GM12878 (cell line): ENCODE data around the gene TMEM201. TPM values are rescaled to one million over a fixed set of nuclear protein-coding genes. Genes with fewer than 3 reads are reported as not detected.

Experiments used
- ATAC-seq: fragments of 200-7000 bp; cut with Tn5 transposase; 3 replicates; pipeline ENCODE4 v1.9.1; 2020; ENCODE audit warnings: mild to moderate bottlenecking, moderate library complexity
- BruUV-seq: library from RNA; stranded (reverse); fragments of 400-500 nt; replicated peaks from 2 replicates; lab custom pipeline; 2021; lab: Mats Ljungman, UMichigan
- CTCF ChIA-PET: fragments of 300-600 bp; sonication (Branson Sonifier 250); formaldehyde crosslinking; extraction: SDS; loops from one replicate; lab custom pipeline; 2021; ENCODE audit warnings: inconsistent platforms; lab: Yijun Ruan, JAX
- POLR2A ChIA-PET: fragments of 350-600 bp; formaldehyde crosslinking; extraction: SDS; loops from one replicate; lab custom pipeline; 2021; ENCODE audit warnings: inconsistent platforms; lab: Charles Lee
- RAD21 ChIA-PET: fragments of 300-600 bp; sonication (Branson Sonifier 250); formaldehyde crosslinking; loops from one replicate; lab custom pipeline; 2023; ENCODE audit warnings: antibody characterized with exemption; ENCODE audit not compliant: unreplicated experiment; lab: Charles Lee
- SMC1A ChIA-PET: fragments of 300-600 bp; sonication (Branson Sonifier 250); formaldehyde crosslinking; loops from one replicate; lab custom pipeline; 2023; ENCODE audit not compliant: unreplicated experiment, uncharacterized antibody; lab: Charles Lee
- DNase-seq: peaks from one replicate; pipeline ENCODE4 v3.0.0-alpha.2; 2011; ENCODE audit warnings: low read depth, low spot score
- FAIRE-seq: peaks from 3 replicates; lab custom pipeline; 2011; peaks lifted over from hg19 to GRCh38; lab: Jason Lieb, UNC
- H2AFZ ChIP-seq: 2 replicates; pipeline ENCODE4 v1.6.0; 2011; ENCODE audit warnings: low read depth, low read length, control low read depth; ENCODE audit not compliant: control insufficient read depth
- H3K27ac ChIP-seq: 2 replicates; pipeline ENCODE4 v1.5.1; 2011; ENCODE audit warnings: control low read depth; ENCODE audit not compliant: control insufficient read depth, insufficient read depth
- H3K27me3 ChIP-seq, 2 experiments: replicated peaks in 1 of 2; 2 replicates each; pipeline versions ENCODE4 v1.6.0 to v1.6.1; 2011; ENCODE audit warnings: low read length in 1 of 2; ENCODE audit not compliant: control insufficient read depth in 2 of 2, insufficient read depth in 2 of 2
- H3K36me3 ChIP-seq, 2 experiments: 2 replicates each; pipeline ENCODE4 v1.5.1; 2011; ENCODE audit warnings: low read length in 1 of 2; ENCODE audit not compliant: control insufficient read depth in 2 of 2, insufficient read depth in 2 of 2
- H3K4me1 ChIP-seq: 2 replicates; pipeline ENCODE4 v1.6.1; 2011; ENCODE audit warnings: mild to moderate bottlenecking, low read length, moderate library complexity, mixed read lengths; ENCODE audit not compliant: control insufficient read depth, insufficient read depth
- H3K4me2 ChIP-seq: 2 replicates; pipeline ENCODE4 v1.6.0; 2011; ENCODE audit warnings: control low read depth; ENCODE audit not compliant: control insufficient read depth, insufficient read depth
- H3K4me3 ChIP-seq: fragments of 200-600 bp; sonication (generic); 2 replicates; pipeline ENCODE4 v1.5.1; 2016
- H3K79me2 ChIP-seq: 2 replicates; pipeline ENCODE4 v1.6.0; 2011; ENCODE audit warnings: low read length; ENCODE audit not compliant: control insufficient read depth, insufficient read depth
- H3K9ac ChIP-seq: 2 replicates; pipeline ENCODE4 v1.8.0; 2011; ENCODE audit warnings: low read length, control low read depth, mixed read lengths; ENCODE audit not compliant: control insufficient read depth, insufficient read depth
- H3K9me3 ChIP-seq: replicated peaks from 3 replicates; pipeline ENCODE4 v1.5.1; 2011; ENCODE audit warnings: mild to moderate bottlenecking, low read length; ENCODE audit not compliant: control insufficient read depth, insufficient read depth
- H4K20me1 ChIP-seq: 2 replicates; pipeline ENCODE4 v1.6.0; 2011; ENCODE audit not compliant: control insufficient read depth, insufficient read depth
- CBX5 ChIP-seq: sonication (generic); IDR thresholded peaks from 2 replicates; pipeline ENCODE4 v1.6.1; 2016; ENCODE audit warnings: low read depth, moderate library complexity, mild to moderate bottlenecking, inconsistent platforms
- CEBPB ChIP-seq, 2 experiments: fragments of 150-350 bp in 1 of 2; IDR thresholded peaks; 2 replicates each; pipeline ENCODE4 v1.6.1; 2012 to 2014; ENCODE audit warnings: low read depth in 2 of 2, low read length in 2 of 2, borderline replicate concordance in 1 of 2, inconsistent platforms in 1 of 2
- CHD2 ChIP-seq: IDR thresholded peaks from 2 replicates; pipeline ENCODE4 v1.6.1; 2011; ENCODE audit warnings: low read depth, low read length, improper control_type of control experiment, borderline replicate concordance
- CREB1 ChIP-seq: IDR thresholded peaks from 2 replicates; pipeline ENCODE4 v1.6.1; 2012; ENCODE audit warnings: low read depth, mild to moderate bottlenecking, inconsistent platforms
- ESRRA ChIP-seq: IDR thresholded peaks from 2 replicates; pipeline ENCODE4 v1.6.1; 2012; ENCODE audit warnings: mild to moderate bottlenecking, low read length, improper control_type of control experiment
- GATAD2B ChIP-seq: fragments of 450-650 bp; conservative IDR thresholded peaks from 2 replicates; pipeline ENCODE4 v1.6.1; 2017; ENCODE audit warnings: low read depth, mild to moderate bottlenecking, moderate library complexity
- MYC ChIP-seq: IDR thresholded peaks from 2 replicates; pipeline ENCODE4 v1.6.1; 2011; ENCODE audit warnings: mild to moderate bottlenecking, low read length, moderate library complexity, inconsistent platforms; ENCODE audit not compliant: insufficient read depth, insufficient replicate concordance, insufficient read length, severe bottlenecking
- NFIC ChIP-seq: IDR thresholded peaks from 2 replicates; pipeline ENCODE4 v1.6.1; 2012; ENCODE audit warnings: low read depth, mild to moderate bottlenecking, inconsistent platforms, low read length, moderate library complexity
- PAX8 ChIP-seq: fragments of 450-650 bp; IDR thresholded peaks from 2 replicates; pipeline ENCODE4 v1.6.1; 2017; ENCODE audit warnings: mild to moderate bottlenecking, moderate library complexity
- PML ChIP-seq: IDR thresholded peaks from 2 replicates; pipeline ENCODE4 v1.6.1; 2012; ENCODE audit warnings: low read length, inconsistent platforms
- POLR2A ChIP-seq: IDR thresholded peaks from 2 replicates; pipeline ENCODE4 v1.6.1; 2011; ENCODE audit warnings: low read depth, mild to moderate bottlenecking, low read length
- POU2F2 ChIP-seq: IDR thresholded peaks from 3 replicates; pipeline ENCODE4 v1.6.1; 2011; ENCODE audit warnings: low read depth, mild to moderate bottlenecking, low read length, borderline replicate concordance
- RUNX3 ChIP-seq: IDR thresholded peaks from 2 replicates; pipeline ENCODE4 v1.6.1; 2012; ENCODE audit warnings: low read length, inconsistent platforms
- STAT3 ChIP-seq: IDR thresholded peaks from 2 replicates; pipeline ENCODE4 v1.6.1; 2011; ENCODE audit warnings: low read depth, low read length, improper control_type of control experiment
- TAF1 ChIP-seq: IDR thresholded peaks from 2 replicates; pipeline ENCODE4 v1.6.1; 2011; ENCODE audit warnings: mild to moderate bottlenecking, low read depth, low read length, borderline replicate concordance
- WGBS: methylation state at CpG from one replicate; pipeline ENCODE4 v1.1.6; 2016; ENCODE audit warnings: low lambda C conversion rate; ENCODE audit not compliant: insufficient replicate concordance, insufficient coverage; ENCODE audit errors: missing lambda C conversion rate; 5-methylcytosine and 5-hydroxymethylcytosine counted together
- in situ Hi-C: fragments of 300-500 bp; cut with MboI; formaldehyde crosslinking; loops from 9 replicates; pipeline ENCODE4 v1.14.3; 2018; ENCODE audit warnings: mixed read lengths
- intact Hi-C: fragments of 100-400 bp; cut with micrococcal nuclease; formaldehyde crosslinking; loops from one replicate; pipeline ENCODE4 v1.14.2; 2022; ENCODE audit not compliant: unreplicated experiment
- polyA plus RNA-seq, 11 experiments: library from polyadenylated mRNA; depleted of rRNA in 4 of 11; unstranded in 6 of 11; stranded (reverse) in 5 of 11; fragments of >200 nt; fragmentation: Nextera tagmentation in 4 of 11; fragmentation: Illumina TruSeq in 1 of 11; extraction: Ambion mirVana in 4 of 11; extraction: Trizol in 1 of 11; gene quantifications; 1 replicate in 1 of 11; 2 replicates in 10 of 11; pipeline versions ENCODE4 v1.2.1 to v1.2.3, GENCODE V29; 2011 to 2016; ENCODE audit warnings: inconsistent platforms in 2 of 11, missing spikeins in 2 of 11, low read depth in 1 of 11
- total RNA-seq, 4 experiments: library from RNA; depleted of rRNA in 3 of 4; stranded (reverse); fragments of >200 nt in 3 of 4; fragmentation: Illumina TruSeq in 1 of 4; extraction: Trizol in 1 of 4; gene quantifications; 2 replicates each; pipeline versions ENCODE4 v1.2.1 to v1.2.3, GENCODE V29; 2013 to 2021
- TF ChIP-seq, protein P1 (sequence below): fragments of 450-650 bp; IDR thresholded peaks from 2 replicates; pipeline ENCODE4 v1.6.1; 2017; ENCODE audit warnings: low read depth, mild to moderate bottlenecking, moderate library complexity
- TF ChIP-seq, protein P2 (sequence below): fragments of 450-650 bp; IDR thresholded peaks from 2 replicates; pipeline ENCODE4 v1.6.1; 2016; ENCODE audit warnings: mild to moderate bottlenecking
- TF ChIP-seq, protein P3 (sequence below): IDR thresholded peaks from 2 replicates; pipeline ENCODE4 v1.6.1; 2011; ENCODE audit warnings: borderline replicate concordance, low read depth, mild to moderate bottlenecking, moderate library complexity, low read length; ENCODE audit not compliant: insufficient read depth, poor library complexity, severe bottlenecking
- TF ChIP-seq, protein P4 (sequence below): IDR thresholded peaks from 2 replicates; pipeline ENCODE4 v1.6.1; 2012; ENCODE audit warnings: low read depth, low read length, improper control_type of control experiment

TMEM201 gene
- total and polyA plus RNA-seq, 10 of the 15 experiments (the other 5 are each of a cell fraction or from before 2014, with no cell fraction given) = 0.13 to 26.6 (median 6.1) TPM

DNA sequence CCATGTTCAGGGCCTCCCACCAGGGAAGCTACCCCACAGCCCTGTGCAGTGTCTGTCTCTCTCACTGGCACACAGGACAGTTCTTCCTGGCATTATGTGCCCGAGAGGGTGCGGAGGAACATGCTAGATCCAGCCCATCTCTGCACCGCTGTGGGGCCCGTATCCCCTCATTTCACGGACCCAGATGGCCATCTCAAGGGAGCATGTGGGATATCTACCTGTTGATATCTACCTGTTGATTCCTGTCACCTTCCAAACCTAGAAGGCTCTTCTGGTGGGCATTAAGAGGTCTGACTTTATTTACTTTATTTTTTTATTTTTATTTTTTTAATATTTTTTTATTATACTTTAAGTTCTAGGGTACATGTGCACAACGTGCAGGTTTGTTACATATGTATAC is 74.5 kb downstream of the TMEM201 start:
- no peak for FAIRE-seq
- SMC1A ChIA-PET = no interaction called here
- DNase-seq = no peak
- no peaks in the 10 kb centered on the region for H3K27me3 ChIP-seq
- CTCF ChIA-PET = no interaction called here
- peaks cover 77% of the 10 kb centered on the region for H3K79me2 ChIP-seq
- H3K9ac ChIP-seq = no peak overlapping the region
- no peaks in the 10 kb centered on the region for H4K20me1 ChIP-seq
- no peak overlapping the region for H3K4me3 ChIP-seq
- intact Hi-C loops = no loop called here
- H3K4me2 ChIP-seq = no peak overlapping the region
- no peaks in the 10 kb centered on the region for H3K9me3 ChIP-seq
- BruUV-seq = no TSS peak
- TF ChIP-seq ESRRA (no peak), POU2F2 (no peak), STAT3 (no peak), CREB1 (no peak), CHD2 (no peak), NFIC (no peak), GATAD2B (no peak), MYC (no peak), POLR2A (no peak), PML (no peak), RUNX3 (no peak), CEBPB (IDR thresholded peaks at IDR 0.05; ENCODE audit: borderline replicate concordance in 1 of 2, low read depth in 2 of 2, low read length in 2 of 2) (no peak), TAF1 (no peak), CBX5 (no peak), PAX8 (no peak)
- TF ChIP-seq, protein P1, sequence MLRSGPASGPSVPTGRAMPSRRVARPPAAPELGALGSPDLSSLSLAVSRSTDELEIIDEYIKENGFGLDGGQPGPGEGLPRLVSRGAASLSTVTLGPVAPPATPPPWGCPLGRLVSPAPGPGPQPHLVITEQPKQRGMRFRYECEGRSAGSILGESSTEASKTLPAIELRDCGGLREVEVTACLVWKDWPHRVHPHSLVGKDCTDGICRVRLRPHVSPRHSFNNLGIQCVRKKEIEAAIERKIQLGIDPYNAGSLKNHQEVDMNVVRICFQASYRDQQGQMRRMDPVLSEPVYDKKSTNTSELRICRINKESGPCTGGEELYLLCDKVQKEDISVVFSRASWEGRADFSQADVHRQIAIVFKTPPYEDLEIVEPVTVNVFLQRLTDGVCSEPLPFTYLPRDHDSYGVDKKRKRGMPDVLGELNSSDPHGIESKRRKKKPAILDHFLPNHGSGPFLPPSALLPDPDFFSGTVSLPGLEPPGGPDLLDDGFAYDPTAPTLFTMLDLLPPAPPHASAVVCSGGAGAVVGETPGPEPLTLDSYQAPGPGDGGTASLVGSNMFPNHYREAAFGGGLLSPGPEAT = no peak
- TF ChIP-seq, protein P2, sequence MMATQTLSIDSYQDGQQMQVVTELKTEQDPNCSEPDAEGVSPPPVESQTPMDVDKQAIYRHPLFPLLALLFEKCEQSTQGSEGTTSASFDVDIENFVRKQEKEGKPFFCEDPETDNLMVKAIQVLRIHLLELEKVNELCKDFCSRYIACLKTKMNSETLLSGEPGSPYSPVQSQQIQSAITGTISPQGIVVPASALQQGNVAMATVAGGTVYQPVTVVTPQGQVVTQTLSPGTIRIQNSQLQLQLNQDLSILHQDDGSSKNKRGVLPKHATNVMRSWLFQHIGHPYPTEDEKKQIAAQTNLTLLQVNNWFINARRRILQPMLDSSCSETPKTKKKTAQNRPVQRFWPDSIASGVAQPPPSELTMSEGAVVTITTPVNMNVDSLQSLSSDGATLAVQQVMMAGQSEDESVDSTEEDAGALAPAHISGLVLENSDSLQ = no peak
- TF ChIP-seq, protein P3, sequence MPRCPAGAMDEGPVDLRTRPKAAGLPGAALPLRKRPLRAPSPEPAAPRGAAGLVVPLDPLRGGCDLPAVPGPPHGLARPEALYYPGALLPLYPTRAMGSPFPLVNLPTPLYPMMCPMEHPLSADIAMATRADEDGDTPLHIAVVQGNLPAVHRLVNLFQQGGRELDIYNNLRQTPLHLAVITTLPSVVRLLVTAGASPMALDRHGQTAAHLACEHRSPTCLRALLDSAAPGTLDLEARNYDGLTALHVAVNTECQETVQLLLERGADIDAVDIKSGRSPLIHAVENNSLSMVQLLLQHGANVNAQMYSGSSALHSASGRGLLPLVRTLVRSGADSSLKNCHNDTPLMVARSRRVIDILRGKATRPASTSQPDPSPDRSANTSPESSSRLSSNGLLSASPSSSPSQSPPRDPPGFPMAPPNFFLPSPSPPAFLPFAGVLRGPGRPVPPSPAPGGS = no peak
- TF ChIP-seq, protein P4, sequence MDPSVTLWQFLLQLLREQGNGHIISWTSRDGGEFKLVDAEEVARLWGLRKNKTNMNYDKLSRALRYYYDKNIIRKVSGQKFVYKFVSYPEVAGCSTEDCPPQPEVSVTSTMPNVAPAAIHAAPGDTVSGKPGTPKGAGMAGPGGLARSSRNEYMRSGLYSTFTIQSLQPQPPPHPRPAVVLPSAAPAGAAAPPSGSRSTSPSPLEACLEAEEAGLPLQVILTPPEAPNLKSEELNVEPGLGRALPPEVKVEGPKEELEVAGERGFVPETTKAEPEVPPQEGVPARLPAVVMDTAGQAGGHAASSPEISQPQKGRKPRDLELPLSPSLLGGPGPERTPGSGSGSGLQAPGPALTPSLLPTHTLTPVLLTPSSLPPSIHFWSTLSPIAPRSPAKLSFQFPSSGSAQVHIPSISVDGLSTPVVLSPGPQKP = no peak
- in situ Hi-C loops = no loop called here
- POLR2A ChIA-PET = no interaction called here
- ATAC-seq = no peak
- no peak overlapping the region for H3K27ac ChIP-seq
- RAD21 ChIA-PET = no interaction called here
- WGBS = 96% methylated on average over 6 of the region's 6 CpGs
- peaks cover 9 to 21% of the 10 kb centered on the region in 2 experiments; a peak in 3 of 4 replicates for H3K36me3 ChIP-seq
- H2AFZ ChIP-seq = no peak overlapping the region
- peaks cover 12% of the 10 kb centered on the region for H3K4me1 ChIP-seq
